WTC11 (cell line): ENCODE results near the gene GDPD4.

Experiments
- ATF3 ChIP-seq: sonication (generic); formaldehyde crosslinking; conservative IDR thresholded peaks from 2 replicates; pipeline ENCODE4 v1.8.1; 2022; ENCODE audit warnings: mild to moderate bottlenecking, missing genetic modification reagents
- CREB1 ChIP-seq: sonication (generic); formaldehyde crosslinking; IDR thresholded peaks from 2 replicates; pipeline ENCODE4 v1.8.0; 2023; ENCODE audit warnings: mild to moderate bottlenecking, missing genetic modification reagents
- CTCF ChIP-seq: fragments of 200-600 bp; IDR thresholded peaks from 2 replicates; pipeline ENCODE4 v1.8.0; 2022; ENCODE audit warnings: antibody characterized with exemption
- MAX ChIP-seq: sonication (generic); formaldehyde crosslinking; IDR thresholded peaks from 2 replicates; pipeline ENCODE4 v1.8.0; 2022; ENCODE audit warnings: mild to moderate bottlenecking, missing genetic modification reagents
- PRDM15 ChIP-seq: sonication (generic); formaldehyde crosslinking; IDR thresholded peaks from 2 replicates; pipeline ENCODE4 v1.8.0; 2022; ENCODE audit warnings: missing genetic modification reagents
- TP53 ChIP-seq: sonication (generic); formaldehyde crosslinking; IDR thresholded peaks from 2 replicates; pipeline ENCODE4 v1.8.1; 2023; ENCODE audit warnings: mild to moderate bottlenecking, missing genetic modification reagents
- ZBTB21 ChIP-seq: sonication (generic); formaldehyde crosslinking; IDR thresholded peaks from 2 replicates; pipeline ENCODE4 v1.8.1; 2023; ENCODE audit warnings: mild to moderate bottlenecking, missing genetic modification reagents, borderline replicate concordance
- ZNF416 ChIP-seq: fragments of 250-450 bp; sonication (Bioruptor Pico); IDR thresholded peaks from 2 replicates; pipeline ENCODE4 v1.9.0; 2021; ENCODE audit warnings: mild to moderate bottlenecking, inconsistent platforms

- TF ChIP-seq PRDM15 (no peak), CTCF (peak; percentile 39), MAX (CRISPR knock-in tag) (peak; percentile 71; the same call in 1 of the 2 replicates), ZBTB21 (no peak), ZNF416 (CRISPR knock-in tag) (no peak), TP53 (no peak), CREB1 (CRISPR knock-in tag) (no peak), ATF3 (no peak)
Observed at GRCh38 chr11:77198440-77198849, 103.0 kb downstream of the GDPD4 start.
